Amniotic epithelial cell (primary cell): Measurements from ENCODE around the gene DELE1.
"Not testable (repeated sequence)": the region's sequence is repeated elsewhere in the genome, so short reads cannot be mapped to it uniquely, and the experiment has no call there.

Experiments
- DNase-seq: peaks from one replicate; pipeline ENCODE4 v3.0.0-alpha.2; 2010; ENCODE audit warnings: low read depth

DELE1 gene

GRCh38 chr5:141922827-141923447 is 734 bp upstream of the DELE1 start:
- DNase-seq: not testable (repeated sequence)

GRCh38 chr5:141926434-141926833 is 2.8 kb downstream of the DELE1 start:
- DNase-seq: no peak

GRCh38 chr5:141928051-141928450 is 4.4 kb downstream of the DELE1 start:
- no peak for DNase-seq

- DNase-seq: no peak
These were observed 5.9 kb downstream of the DELE1 start for GRCh38 chr5:141929398-141930058.

- DNase-seq: no peak
These were observed 8.0 kb downstream of the DELE1 start for GRCh38 chr5:141931694-141932093.

GRCh38 chr5:141933151-141933550 is 9.5 kb downstream of the DELE1 start:
- no peak for DNase-seq

- DNase-seq: peak; percentile 24
These were observed 10.6 kb downstream of the DELE1 start for GRCh38 chr5:141934099-141934844.

GRCh38 chr5:141935538-141935937 is 11.9 kb downstream of the DELE1 start:
- no peak for DNase-seq

GRCh38 chr5:141940695-141941271 is 17.1 kb downstream of the DELE1 start:
- no peak for DNase-seq

GRCh38 chr5:141941307-141941706 is 17.6 kb downstream of the DELE1 start:
- no peak for DNase-seq

- DNase-seq: no peak
These were observed 18.1 kb downstream of the DELE1 start for GRCh38 chr5:141941779-141942178.

- DNase-seq: no peak
These were observed 18.6 kb downstream of the DELE1 start for GRCh38 chr5:141942185-141942857.

GRCh38 chr5:141944076-141944475 is 20.4 kb downstream of the DELE1 start:
- DNase-seq: no peak

- DNase-seq: no peak
These were observed 21.9 kb downstream of the DELE1 start for GRCh38 chr5:141945511-141946051.

- no peak for DNase-seq
These were observed 23.6 kb downstream of the DELE1 start for GRCh38 chr5:141947316-141947715.

GRCh38 chr5:141948812-141949211 is 25.1 kb downstream of the DELE1 start:
- DNase-seq: no peak

GRCh38 chr5:141949511-141949910 is 25.8 kb downstream of the DELE1 start:
- DNase-seq: no peak

GRCh38 chr5:141950207-141951005 is 26.7 kb downstream of the DELE1 start:
- no peak for DNase-seq

GRCh38 chr5:141951332-141951781 is 27.7 kb downstream of the DELE1 start:
- DNase-seq: no peak

GRCh38 chr5:141952020-141952419 is 28.3 kb downstream of the DELE1 start:
- no peak for DNase-seq

- no peak for DNase-seq
These were observed 30.5 kb downstream of the DELE1 start for GRCh38 chr5:141954194-141954593.
